K562 (cell line): Measurements from ENCODE around the gene CCDC88A. TPM values are rescaled to one million over a fixed set of nuclear protein-coding genes. Genes with fewer than 3 reads are reported as not detected.
A peak's percentile ranks its signal among the peaks of the same experiment; 100 is the strongest.

Experiments
- CREB1 ChIP-seq, 2 experiments: sonication (generic) in 1 of 2; formaldehyde crosslinking in 1 of 2; IDR thresholded peaks; 2 replicates each; pipeline versions ENCODE4 v1.6.1 to v1.8.0; 2012 to 2022; ENCODE audit warnings: inconsistent platforms in 1 of 2, mild to moderate bottlenecking in 1 of 2, missing genetic modification reagents in 1 of 2, moderate library complexity in 1 of 2
- FOXP1 ChIP-seq: sonication (generic); formaldehyde crosslinking; IDR thresholded peaks from 2 replicates; pipeline ENCODE4 v1.8.0; 2022; ENCODE audit warnings: mild to moderate bottlenecking, missing genetic modification reagents
- HMG20A ChIP-seq: fragments of 450-650 bp; formaldehyde crosslinking; conservative IDR thresholded peaks from 2 replicates; pipeline ENCODE4 v1.4.0; 2020; ENCODE audit warnings: mild to moderate bottlenecking, mixed read lengths
- HMG20B ChIP-seq: fragments of 250-450 bp; sonication (Bioruptor Pico); IDR thresholded peaks from 2 replicates; pipeline ENCODE4 v1.5.0; 2021; ENCODE audit warnings: mild to moderate bottlenecking
- KLF1 ChIP-seq: fragments of 450-650 bp; IDR thresholded peaks from 2 replicates; pipeline ENCODE4 v1.6.1; 2016; ENCODE audit warnings: missing genetic modification characterization, missing compliant biosample characterization
- MTF1 ChIP-seq: fragments of 250-450 bp; sonication (Bioruptor Pico); IDR thresholded peaks from 2 replicates; pipeline ENCODE4 v1.9.0; 2021; ENCODE audit warnings: moderate library complexity, mild to moderate bottlenecking, inconsistent platforms, borderline replicate concordance
- RBM34 ChIP-seq: fragments of 200-400 bp; formaldehyde crosslinking; IDR thresholded peaks from 2 replicates; pipeline ENCODE4 v1.6.1; 2018; ENCODE audit warnings: low read length, borderline replicate concordance; ENCODE audit not compliant: insufficient read depth
- SETDB1 ChIP-seq: IDR thresholded peaks from one replicate; pipeline ENCODE4 v1.6.1; 2012; ENCODE audit warnings: low read length, control low read depth, inconsistent platforms
- ZNF277 ChIP-seq: fragments of 250-450 bp; sonication (Bioruptor Pico); IDR thresholded peaks from 2 replicates; pipeline ENCODE4 v1.8.0; 2022; ENCODE audit warnings: inconsistent platforms, mild to moderate bottlenecking, moderate library complexity, borderline replicate concordance
- ZNF311 ChIP-seq: fragments of 250-450 bp; sonication (Bioruptor Pico); IDR thresholded peaks from 2 replicates; pipeline ENCODE4 v1.4.0; 2020; ENCODE audit warnings: mild to moderate bottlenecking, moderate library complexity
- ZNF780A ChIP-seq: fragments of 250-450 bp; sonication (Bioruptor Pico); IDR thresholded peaks from 2 replicates; pipeline ENCODE4 v1.5.0; 2021; ENCODE audit warnings: mild to moderate bottlenecking
- polyA plus RNA-seq, 8 experiments: library from polyadenylated mRNA; depleted of rRNA in 4 of 8; stranded (reverse) in 5 of 8; unstranded in 3 of 8; fragments of >200 nt; fragmentation: Nextera tagmentation in 2 of 8; fragmentation: Illumina TruSeq in 1 of 8; extraction: Ambion mirVana in 2 of 8; extraction: Trizol in 1 of 8; gene quantifications; 2 replicates each; pipeline versions ENCODE4 v1.2.1 to v1.2.3, GENCODE V29; 2011 to 2014; ENCODE audit warnings: inconsistent platforms in 1 of 8, missing spikeins in 1 of 8
- total RNA-seq, 7 experiments: library from RNA; depleted of rRNA in 6 of 7; stranded (reverse); fragments of >200 nt in 6 of 7; fragmentation: Illumina TruSeq in 2 of 7; extraction: Trizol in 2 of 7; gene quantifications; 2 replicates each; pipeline versions ENCODE4 v1.2.1 to v1.2.3, GENCODE V29; 2011 to 2021; ENCODE audit warnings: low replicate concordance in 1 of 7
- TF ChIP-seq, protein P1 (sequence below): sonication (generic); formaldehyde crosslinking; IDR thresholded peaks from 2 replicates; pipeline ENCODE4 v1.8.0; 2022; ENCODE audit warnings: mild to moderate bottlenecking, missing genetic modification reagents

The CCDC88A gene
- total and polyA plus RNA-seq, 9 of the 15 experiments (the other 6 are each of a cell fraction or from before 2014, with no cell fraction given), result 29.3 to 102 (median 55.6) TPM

GRCh38 chr2:55282110-55282917, 137.3 kb downstream of the CCDC88A start (continued):
- TF ChIP-seq RBM34 (no peak), ZNF311 (CRISPR knock-in tag) (no peak), CREB1 (IDR thresholded peaks at IDR 0.05) (peak; percentile 67; the same call in 1 of the 2 replicates), CREB1 (CRISPR knock-in tag; IDR thresholded peaks at IDR 0.05) (peak; percentile 66; the same call in 1 of the 2 replicates), ZNF277 (CRISPR knock-in tag) (no peak), ZNF780A (CRISPR knock-in tag) (no peak), SETDB1 (no peak), HMG20B (CRISPR knock-in tag) (no peak), KLF1 (peak; percentile 70; the same call in 1 of the 2 replicates), HMG20A (CRISPR knock-in tag) (no peak), MTF1 (CRISPR knock-in tag) (no peak), FOXP1 (peak; percentile 69; the same call in 1 of the 2 replicates)
- TF ChIP-seq, protein P1, sequence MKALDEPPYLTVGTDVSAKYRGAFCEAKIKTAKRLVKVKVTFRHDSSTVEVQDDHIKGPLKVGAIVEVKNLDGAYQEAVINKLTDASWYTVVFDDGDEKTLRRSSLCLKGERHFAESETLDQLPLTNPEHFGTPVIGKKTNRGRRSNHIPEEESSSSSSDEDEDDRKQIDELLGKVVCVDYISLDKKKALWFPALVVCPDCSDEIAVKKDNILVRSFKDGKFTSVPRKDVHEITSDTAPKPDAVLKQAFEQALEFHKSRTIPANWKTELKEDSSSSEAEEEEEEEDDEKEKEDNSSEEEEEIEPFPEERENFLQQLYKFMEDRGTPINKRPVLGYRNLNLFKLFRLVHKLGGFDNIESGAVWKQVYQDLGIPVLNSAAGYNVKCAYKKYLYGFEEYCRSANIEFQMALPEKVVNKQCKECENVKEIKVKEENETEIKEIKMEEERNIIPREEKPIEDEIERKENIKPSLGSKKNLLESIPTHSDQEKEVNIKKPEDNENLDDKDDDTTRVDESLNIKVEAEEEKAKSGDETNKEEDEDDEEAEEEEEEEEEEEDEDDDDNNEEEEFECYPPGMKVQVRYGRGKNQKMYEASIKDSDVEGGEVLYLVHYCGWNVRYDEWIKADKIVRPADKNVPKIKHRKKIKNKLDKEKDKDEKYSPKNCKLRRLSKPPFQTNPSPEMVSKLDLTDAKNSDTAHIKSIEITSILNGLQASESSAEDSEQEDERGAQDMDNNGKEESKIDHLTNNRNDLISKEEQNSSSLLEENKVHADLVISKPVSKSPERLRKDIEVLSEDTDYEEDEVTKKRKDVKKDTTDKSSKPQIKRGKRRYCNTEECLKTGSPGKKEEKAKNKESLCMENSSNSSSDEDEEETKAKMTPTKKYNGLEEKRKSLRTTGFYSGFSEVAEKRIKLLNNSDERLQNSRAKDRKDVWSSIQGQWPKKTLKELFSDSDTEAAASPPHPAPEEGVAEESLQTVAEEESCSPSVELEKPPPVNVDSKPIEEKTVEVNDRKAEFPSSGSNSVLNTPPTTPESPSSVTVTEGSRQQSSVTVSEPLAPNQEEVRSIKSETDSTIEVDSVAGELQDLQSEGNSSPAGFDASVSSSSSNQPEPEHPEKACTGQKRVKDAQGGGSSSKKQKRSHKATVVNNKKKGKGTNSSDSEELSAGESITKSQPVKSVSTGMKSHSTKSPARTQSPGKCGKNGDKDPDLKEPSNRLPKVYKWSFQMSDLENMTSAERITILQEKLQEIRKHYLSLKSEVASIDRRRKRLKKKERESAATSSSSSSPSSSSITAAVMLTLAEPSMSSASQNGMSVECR (CRISPR knock-in tag), result peak; percentile 71
